Right atrium auricular region (tissue), 2 donors: ENCODE results near the gene HSBP1L1. TPM values are rescaled to one million over a fixed set of nuclear protein-coding genes. Genes with fewer than 3 reads are reported as not detected.

Experiments used
- DNase-seq: peaks from one replicate; pipeline ENCODE4 v3.0.0-alpha.2; 2019; ENCODE audit warnings: low spot score
- H3K27ac ChIP-seq, 2 donors: fragments of 200-600 bp; sonication (generic); 1 replicate in 1 of 2; 2 replicates in 1 of 2; pipeline ENCODE4 v1.5.1; 2016 to 2019
- H3K27me3 ChIP-seq, 2 donors: fragments of 200-600 bp; sonication (generic); one replicate each; pipeline versions ENCODE4 v1.5.1 to v1.6.0; 2017 to 2019
- H3K36me3 ChIP-seq: fragments of 200-600 bp; sonication (generic); one replicate; pipeline ENCODE4 v1.5.1; 2016
- H3K4me1 ChIP-seq, 2 donors: fragments of 200-600 bp; sonication (generic); one replicate each; pipeline versions ENCODE4 v1.5.1 to v1.6.0; 2017 to 2019
- H3K4me3 ChIP-seq, 2 donors: fragments of 200-600 bp; sonication (generic); 1 replicate in 1 of 2; 2 replicates in 1 of 2; pipeline ENCODE4 v1.5.1; 2017 to 2019; ENCODE audit warnings: mild to moderate bottlenecking in 1 of 2, moderate library complexity in 1 of 2
- H3K9me3 ChIP-seq, 2 donors: fragments of 200-600 bp; sonication (generic); one replicate each; pipeline ENCODE4 v1.5.1; 2019
- total RNA-seq, 2 donors: library from RNA; depleted of rRNA; stranded (reverse); fragments of >200 nt; gene quantifications; one replicate each; pipeline ENCODE4 v1.1.0, GENCODE V29; 2016
- TF ChIP-seq, protein P1 (sequence below), 2 donors: fragments of 200-600 bp; sonication (generic); IDR thresholded peaks; one replicate each; pipeline ENCODE4 v1.5.1; 2019; ENCODE audit warnings: antibody characterized with exemption in 2 of 2

Gene HSBP1L1
- total RNA-seq, 2 donors from 2014 or later = 8.6 to 13.0 TPM

DNA sequence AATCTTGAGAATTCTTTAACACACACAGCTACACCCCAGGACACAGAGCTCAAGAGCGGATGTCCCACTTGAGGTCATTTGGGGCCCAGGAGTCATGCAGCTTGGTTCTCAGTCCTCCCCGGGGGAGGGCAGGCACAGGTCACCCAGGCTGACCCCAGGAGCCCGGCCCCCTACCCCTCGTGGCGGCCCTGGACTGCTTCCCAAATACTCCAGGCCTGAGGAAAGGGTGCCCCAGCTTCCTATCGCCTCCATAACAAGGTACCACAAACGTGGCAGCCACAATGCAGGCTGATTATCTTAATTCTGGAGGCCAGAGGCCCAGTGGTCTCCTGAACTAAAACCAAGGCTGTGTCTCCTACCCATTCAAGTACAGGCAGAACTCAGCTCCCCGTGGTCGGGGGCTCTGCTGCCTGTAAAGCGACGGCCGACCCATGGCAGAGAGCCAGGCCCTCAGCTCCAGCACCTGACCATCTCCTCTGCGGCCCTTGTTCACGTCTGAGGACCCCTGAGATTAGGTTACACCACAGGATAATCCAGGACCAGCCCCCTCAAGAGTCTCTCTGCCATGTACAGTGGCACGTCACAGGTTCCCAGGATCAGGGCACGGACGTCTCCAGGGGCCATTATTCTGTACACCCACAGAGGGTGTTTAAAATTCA lies 23.5 kb upstream of the HSBP1L1 start:
- Histone ChIP-seq H3K4me3 (no peak overlapping the region), H3K27me3 (no peaks in the 10 kb centered on the region), H3K9me3 (no peaks in the 10 kb centered on the region), H3K27ac (no peak overlapping the region), H3K4me1 (peaks cover 0 to 39% of the 10 kb centered on the region in 2 donors), H3K36me3 (peaks cover 29% of the 10 kb centered on the region)
- TF ChIP-seq, protein P1, sequence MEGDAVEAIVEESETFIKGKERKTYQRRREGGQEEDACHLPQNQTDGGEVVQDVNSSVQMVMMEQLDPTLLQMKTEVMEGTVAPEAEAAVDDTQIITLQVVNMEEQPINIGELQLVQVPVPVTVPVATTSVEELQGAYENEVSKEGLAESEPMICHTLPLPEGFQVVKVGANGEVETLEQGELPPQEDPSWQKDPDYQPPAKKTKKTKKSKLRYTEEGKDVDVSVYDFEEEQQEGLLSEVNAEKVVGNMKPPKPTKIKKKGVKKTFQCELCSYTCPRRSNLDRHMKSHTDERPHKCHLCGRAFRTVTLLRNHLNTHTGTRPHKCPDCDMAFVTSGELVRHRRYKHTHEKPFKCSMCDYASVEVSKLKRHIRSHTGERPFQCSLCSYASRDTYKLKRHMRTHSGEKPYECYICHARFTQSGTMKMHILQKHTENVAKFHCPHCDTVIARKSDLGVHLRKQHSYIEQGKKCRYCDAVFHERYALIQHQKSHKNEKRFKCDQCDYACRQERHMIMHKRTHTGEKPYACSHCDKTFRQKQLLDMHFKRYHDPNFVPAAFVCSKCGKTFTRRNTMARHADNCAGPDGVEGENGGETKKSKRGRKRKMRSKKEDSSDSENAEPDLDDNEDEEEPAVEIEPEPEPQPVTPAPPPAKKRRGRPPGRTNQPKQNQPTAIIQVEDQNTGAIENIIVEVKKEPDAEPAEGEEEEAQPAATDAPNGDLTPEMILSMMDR (IDR thresholded peaks at IDR 0.05) = no peak
- DNase-seq = no peak

DNA sequence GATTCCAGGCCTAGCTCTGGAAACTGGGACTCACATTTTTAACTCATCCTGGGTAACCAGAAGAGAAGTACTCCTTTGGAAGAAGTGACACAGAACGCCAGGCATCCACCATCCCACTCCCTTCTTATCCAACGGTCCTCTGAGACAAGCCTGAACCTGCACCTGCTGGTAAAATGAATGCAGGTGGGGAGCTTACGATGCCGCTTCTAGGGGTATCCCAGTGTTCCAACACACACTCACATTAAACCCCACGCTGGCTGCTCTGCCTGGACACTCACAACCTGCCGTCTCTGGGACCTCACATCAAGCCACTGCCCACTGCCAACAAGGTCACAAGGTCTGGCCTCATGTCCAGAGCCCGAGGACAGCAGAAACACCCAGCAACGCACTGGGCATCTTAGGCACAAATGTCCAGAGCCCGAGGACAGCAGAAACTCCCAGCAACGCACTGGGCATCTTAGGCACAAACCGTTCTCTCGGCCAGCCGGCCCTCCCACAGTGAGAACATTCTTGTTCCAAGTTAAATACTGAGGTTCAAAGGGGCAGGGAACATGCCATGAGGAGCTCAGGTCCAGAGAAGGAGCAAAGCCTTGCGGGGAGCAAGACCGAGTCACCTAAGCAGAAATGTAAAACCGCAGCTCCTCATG lies 22.8 kb upstream of the HSBP1L1 start:
- no peak for DNase-seq
- Histone ChIP-seq H3K27me3 (no peaks in the 10 kb centered on the region), H3K9me3 (no peaks in the 10 kb centered on the region), H3K36me3 (peaks cover 29% of the 10 kb centered on the region), H3K4me1 (peaks cover 0 to 42% of the 10 kb centered on the region in 2 donors), H3K4me3 (no peak overlapping the region), H3K27ac (no peak overlapping the region)
- TF ChIP-seq, protein P1 (IDR thresholded peaks at IDR 0.05) = no peak

GRCh38 chr18:79942211-79942610 lies 22.2 kb upstream of the HSBP1L1 start:
- Histone ChIP-seq H3K36me3 (peaks cover 29% of the 10 kb centered on the region), H3K4me3 (no peak overlapping the region), H3K27me3 (no peaks in the 10 kb centered on the region), H3K27ac (peak overlapping the region in 1 of 2 donors; percentile 2), H3K4me1 (peaks cover 0 to 48% of the 10 kb centered on the region in 2 donors), H3K9me3 (no peaks in the 10 kb centered on the region)
- TF ChIP-seq, protein P1 (IDR thresholded peaks at IDR 0.05) = no peak
- no peak for DNase-seq

GRCh38 chr18:79942786-79943607 lies 21.4 kb upstream of the HSBP1L1 start:
- Histone ChIP-seq H3K4me1 (peaks cover 0 to 56% of the 10 kb centered on the region in 2 donors), H3K4me3 (no peak overlapping the region), H3K27ac (peak overlapping the region in 1 of 2 donors; percentile 2), H3K27me3 (no peaks in the 10 kb centered on the region), H3K36me3 (peaks cover 29% of the 10 kb centered on the region), H3K9me3 (no peaks in the 10 kb centered on the region)
- TF ChIP-seq, protein P1 (IDR thresholded peaks at IDR 0.05) = no peak
- DNase-seq = no peak

- Histone ChIP-seq H3K27ac (no peak overlapping the region), H3K4me1 (peaks cover 0 to 62% of the 10 kb centered on the region in 2 donors), H3K27me3 (no peaks in the 10 kb centered on the region), H3K4me3 (no peak overlapping the region), H3K9me3 (no peaks in the 10 kb centered on the region), H3K36me3 (peaks cover 29% of the 10 kb centered on the region)
- TF ChIP-seq, protein P1 (IDR thresholded peaks at IDR 0.05) = no peak
- no peak for DNase-seq
These were observed 20.8 kb upstream of the HSBP1L1 start for GRCh38 chr18:79943608-79944125.
